Common myeloid progenitor, CD34-positive (primary cell): ENCODE measurements around the gene PSG6.
A peak's percentile ranks its signal among the peaks of the same experiment; 100 is the strongest.
"Not testable (repeated sequence)": the region's sequence is repeated elsewhere in the genome, so short reads cannot be mapped to it uniquely, and the experiment has no call there.

ENCODE experiments used
- CTCF ChIA-PET: fragments of 350-600 bp; sonication (Branson Sonifier 250); formaldehyde crosslinking; loops from one replicate; lab custom pipeline; 2021; ENCODE audit warnings: antibody characterized with exemption; lab: Charles Lee
- POLR2A ChIA-PET: fragments of 350-600 bp; sonication (Branson Sonifier 250); formaldehyde crosslinking; loops from one replicate; lab custom pipeline; 2021; ENCODE audit warnings: antibody characterized with exemption; lab: Charles Lee
- DNase-seq, 3 donors: peaks; one replicate each; pipeline versions ENCODE4 v3.0.0 to v3.0.0-alpha.2; 2013
- H3K27ac ChIP-seq, 2 experiments: 1 replicate in 1 of 2; 2 replicates in 1 of 2; pipeline ENCODE4 v1.7.0; 2013; ENCODE audit warnings: inconsistent platforms in 2 of 2, low read length in 2 of 2, mild to moderate bottlenecking in 2 of 2, low read depth in 1 of 2, moderate library complexity in 1 of 2; ENCODE audit not compliant: severe bottlenecking in 2 of 2, insufficient read depth in 1 of 2, poor library complexity in 1 of 2
- H3K27me3 ChIP-seq, 5 experiments: replicated peaks in 2 of 5; 1 replicate in 3 of 5; 2 replicates in 2 of 5; pipeline versions ENCODE4 v1.6.1 to v1.7.0; 2013; ENCODE audit warnings: low read length in 4 of 5, mild to moderate bottlenecking in 2 of 5, moderate library complexity in 2 of 5, inconsistent platforms in 1 of 5; ENCODE audit not compliant: insufficient read depth in 5 of 5, control insufficient read depth in 4 of 5
- H3K36me3 ChIP-seq, 4 experiments: 1 replicate in 2 of 4; 2 replicates in 2 of 4; pipeline versions ENCODE4 v1.6.1 to v1.7.0; 2013; ENCODE audit warnings: low read length in 3 of 4, control low read depth in 1 of 4, mild to moderate bottlenecking in 1 of 4; ENCODE audit not compliant: control insufficient read depth in 4 of 4, insufficient read depth in 4 of 4
- H3K4me1 ChIP-seq, 4 experiments: 1 replicate in 3 of 4; 2 replicates in 1 of 4; pipeline versions ENCODE4 v1.6.1 to v1.7.1; 2013; ENCODE audit warnings: low read length in 3 of 4, mild to moderate bottlenecking in 3 of 4, control low read depth in 1 of 4, inconsistent platforms in 1 of 4, moderate library complexity in 1 of 4; ENCODE audit not compliant: control insufficient read depth in 4 of 4, insufficient read depth in 4 of 4; ENCODE audit errors: control extremely low read depth in 1 of 4
- H3K4me3 ChIP-seq, 7 experiments: 1 replicate in 4 of 7; 2 replicates in 3 of 7; pipeline versions ENCODE4 v1.5.1 to v1.7.0; 2013; ENCODE audit warnings: mild to moderate bottlenecking in 7 of 7, low read length in 6 of 7, moderate library complexity in 6 of 7, inconsistent platforms in 2 of 7, low read depth in 2 of 7, control low read depth in 1 of 7; ENCODE audit not compliant: insufficient read depth in 4 of 7, control insufficient read depth in 1 of 7; ENCODE audit errors: extremely low read depth in 1 of 7
- H3K9me3 ChIP-seq, 5 experiments: 1 replicate in 4 of 5; 2 replicates in 1 of 5; pipeline versions ENCODE4 v1.6.1 to v1.7.1; 2013; ENCODE audit warnings: low read length in 4 of 5, mild to moderate bottlenecking in 2 of 5, inconsistent platforms in 1 of 5, low read depth in 1 of 5, moderate library complexity in 1 of 5; ENCODE audit not compliant: control insufficient read depth in 4 of 5, insufficient read depth in 2 of 5; ENCODE audit errors: control extremely low read depth in 1 of 5
- WGBS: methylation state at CpG from one replicate; pipeline ENCODE4 v1.1.5; 2013; ENCODE audit not compliant: insufficient coverage; 5-methylcytosine and 5-hydroxymethylcytosine counted together

PSG6 gene

DNA sequence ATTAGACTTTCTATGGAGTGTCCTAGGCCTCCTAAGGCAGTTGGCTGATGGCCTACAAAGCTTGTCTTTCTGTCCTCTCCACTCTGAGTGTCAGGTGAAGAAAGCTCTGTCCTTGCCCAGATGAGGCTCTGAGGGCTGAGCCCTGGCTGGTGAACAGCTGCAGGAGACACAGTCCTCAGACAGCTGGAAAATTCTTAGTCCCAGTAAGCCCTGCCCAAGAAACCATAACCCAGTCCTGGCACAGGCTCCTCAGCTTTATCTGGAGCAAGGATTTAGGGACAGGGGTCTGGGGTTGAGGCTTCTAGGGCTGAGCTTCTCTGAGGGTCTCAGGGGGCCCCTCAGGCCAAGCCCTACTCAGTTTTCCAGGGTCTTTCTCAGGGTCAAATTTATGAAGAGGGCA, 17.0 kb upstream of the PSG6 start:
- H3K27ac ChIP-seq, POLR2A ChIA-PET, H3K4me3 ChIP-seq, H3K36me3 ChIP-seq, CTCF ChIA-PET, H3K9me3 ChIP-seq, H3K27me3 ChIP-seq, H3K4me1 ChIP-seq, DNase-seq: not testable (repeated sequence)

DNA sequence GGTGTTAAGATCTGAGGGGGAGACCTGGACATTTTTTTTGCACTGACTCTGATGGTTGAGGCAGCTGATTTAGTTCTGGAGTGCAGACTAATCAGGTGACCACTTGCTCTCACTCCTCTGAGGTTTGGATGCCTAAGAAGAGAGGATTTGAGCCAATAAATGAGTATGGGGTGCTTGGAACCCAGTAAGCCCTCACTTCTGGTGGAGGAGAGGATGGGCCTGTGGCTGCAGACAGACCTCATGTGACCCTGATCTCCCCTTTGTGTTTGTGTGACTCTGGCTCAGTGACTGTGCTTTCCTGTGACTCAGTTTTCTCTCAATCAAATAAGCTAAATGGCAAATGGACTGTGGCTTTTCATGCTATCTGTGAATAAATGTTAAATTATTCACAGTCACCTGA, 16.5 kb upstream of the PSG6 start:
- POLR2A ChIA-PET, H3K9me3 ChIP-seq, DNase-seq, H3K27ac ChIP-seq, CTCF ChIA-PET, H3K4me1 ChIP-seq, H3K27me3 ChIP-seq, H3K36me3 ChIP-seq, H3K4me3 ChIP-seq: not testable (repeated sequence)

DNA sequence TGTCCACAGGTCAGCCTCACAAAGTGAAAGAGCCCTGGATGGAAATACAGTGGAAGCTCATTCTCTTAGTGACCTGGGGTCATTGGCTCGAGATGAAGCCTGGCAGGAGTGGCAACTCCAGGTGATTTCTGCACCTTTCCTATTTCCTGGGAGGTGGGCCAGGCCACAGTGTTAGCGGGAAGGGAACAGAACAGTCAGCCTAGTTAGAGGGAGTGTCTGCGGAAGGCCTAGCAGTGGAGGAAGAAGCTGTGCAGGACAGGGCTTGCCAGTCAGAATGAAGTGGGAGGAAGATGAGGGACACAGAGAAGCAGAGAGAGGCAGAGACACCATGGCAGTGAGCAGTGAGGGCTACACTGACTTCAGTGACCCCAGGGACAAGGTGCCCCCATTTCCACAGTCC, 15.7 kb upstream of the PSG6 start:
- DNase-seq, POLR2A ChIA-PET, H3K27me3 ChIP-seq, CTCF ChIA-PET, H3K4me1 ChIP-seq, H3K27ac ChIP-seq, H3K4me3 ChIP-seq, H3K9me3 ChIP-seq, H3K36me3 ChIP-seq: not testable (repeated sequence)
- WGBS, result 96% methylated on average over 3 of the region's 3 CpGs

DNA sequence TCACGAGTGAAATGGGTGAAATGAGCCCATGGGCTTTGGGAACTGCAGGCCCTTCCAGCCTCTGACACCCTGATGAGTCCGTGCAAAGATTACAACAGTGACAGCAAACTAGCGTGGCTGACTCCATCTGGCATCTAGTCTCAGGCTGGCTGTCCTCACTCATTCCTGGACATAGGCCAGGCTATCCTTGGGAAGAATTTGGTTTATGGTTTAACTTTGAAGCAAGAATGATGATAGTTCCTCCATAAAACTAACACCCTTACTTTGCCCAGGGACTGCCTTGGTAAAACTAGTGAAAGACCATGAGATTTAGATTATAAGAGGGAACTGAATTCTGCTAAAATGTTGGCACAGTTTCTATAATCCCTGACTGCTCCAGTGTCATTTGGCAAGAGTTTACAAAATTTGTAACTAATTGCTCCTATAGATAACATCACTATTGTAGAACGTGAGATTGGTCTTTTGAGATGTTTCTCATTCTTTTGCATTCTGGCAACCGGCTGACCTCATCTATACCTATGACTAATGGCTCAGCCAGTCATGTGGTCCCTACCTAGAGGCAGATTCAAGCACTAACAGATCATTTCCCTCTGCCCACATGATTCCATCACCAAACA, 14.9 kb upstream of the PSG6 start:
- H3K9me3 ChIP-seq, POLR2A ChIA-PET, H3K36me3 ChIP-seq, H3K27me3 ChIP-seq, CTCF ChIA-PET, DNase-seq, H3K27ac ChIP-seq, H3K4me3 ChIP-seq, H3K4me1 ChIP-seq: not testable (repeated sequence)
- WGBS, result 92% methylated on average over 4 of the region's 5 CpGs

DNA sequence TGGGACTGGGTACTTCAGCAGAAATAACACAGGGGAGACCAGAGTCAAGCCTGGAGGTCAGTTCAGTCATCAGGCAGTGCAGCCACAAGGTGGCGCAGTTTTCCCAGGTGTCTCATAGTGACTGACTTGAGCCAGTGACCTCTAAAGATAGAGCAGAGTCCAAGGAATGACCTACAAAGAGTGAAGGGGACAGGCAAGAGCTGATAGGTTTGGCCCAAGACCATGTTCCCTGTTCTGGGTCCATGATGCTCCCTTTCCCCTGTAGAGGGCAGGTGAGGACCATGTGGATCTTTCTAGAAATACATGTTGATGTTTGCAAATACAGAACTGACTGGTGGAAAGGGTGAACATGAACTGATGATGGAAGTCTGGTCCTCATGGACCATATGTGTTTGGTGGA, 12.5 kb upstream of the PSG6 start:
- H3K36me3 ChIP-seq, CTCF ChIA-PET, H3K27me3 ChIP-seq, H3K27ac ChIP-seq, H3K4me3 ChIP-seq, H3K9me3 ChIP-seq, POLR2A ChIA-PET, H3K4me1 ChIP-seq: not testable (repeated sequence)
- WGBS, result 40% methylated on average over 1 of the region's 1 CpG
- DNase-seq, result peak in 1 of 3 donors; percentile 0

DNA sequence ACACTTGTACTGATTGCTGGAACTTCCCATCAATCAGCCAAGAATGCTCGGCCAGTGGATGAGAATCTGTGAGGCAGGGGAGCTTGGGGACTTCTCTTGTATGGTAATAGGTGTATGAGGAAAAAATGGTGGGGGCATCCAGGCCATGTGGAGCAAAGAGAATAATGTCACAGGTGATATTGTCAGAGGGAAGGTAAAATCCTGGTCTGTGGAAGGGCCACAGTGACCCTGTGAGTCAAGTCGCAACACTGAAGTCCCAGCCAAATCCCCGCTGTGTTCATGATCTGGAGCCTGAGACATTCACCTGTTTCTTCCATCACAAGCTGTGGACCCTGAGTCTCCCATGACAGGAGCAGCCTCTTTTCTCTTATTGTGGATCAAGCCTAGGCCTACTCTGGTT, 11.2 kb upstream of the PSG6 start:
- WGBS, result 92% methylated on average over 3 of the region's 3 CpGs
- Histone ChIP-seq H3K36me3 (no peaks in the 10 kb centered on the region), H3K9me3 (no peaks in the 10 kb centered on the region), H3K4me1 (no peaks in the 10 kb centered on the region), H3K27me3 (peaks cover 0 to 2% (median 0%) of the 10 kb centered on the region in 5 experiments), H3K27ac (no peak overlapping the region), H3K4me3 (no peak overlapping the region)
- CTCF ChIA-PET, result no interaction called here
- DNase-seq, result no peak
- POLR2A ChIA-PET, result no interaction called here

DNA sequence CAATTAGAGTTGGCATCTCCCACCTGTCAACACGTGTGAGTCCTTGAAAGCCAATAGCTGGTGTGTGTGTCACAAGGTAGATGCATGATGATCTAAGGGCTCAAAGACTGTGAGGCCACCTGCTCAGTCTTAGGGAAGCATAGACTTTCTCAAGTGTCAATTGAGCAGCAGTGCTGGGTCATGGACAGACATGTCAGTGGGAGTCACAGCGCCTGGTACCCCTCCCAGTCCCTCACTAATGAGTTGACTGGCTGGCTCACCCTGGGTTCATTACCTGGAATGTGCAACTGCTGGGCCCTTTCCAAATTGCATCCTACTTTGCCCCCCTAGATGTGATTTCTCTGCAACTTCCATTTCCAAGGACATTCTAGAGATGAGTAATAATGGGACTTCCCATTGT, 9.1 kb upstream of the PSG6 start:
- H3K4me1 ChIP-seq, result no peaks in the 10 kb centered on the region
- 61% methylated on average over 2 of the region's 2 CpGs for WGBS
- peaks cover 0 to 2% (median 0%) of the 10 kb centered on the region in 5 experiments for H3K27me3 ChIP-seq
- H3K9me3 ChIP-seq, result no peaks in the 10 kb centered on the region
- no peak overlapping the region for H3K4me3 ChIP-seq
- H3K27ac ChIP-seq, result no peak overlapping the region
- CTCF ChIA-PET, result no interaction called here
- POLR2A ChIA-PET, result no interaction called here
- DNase-seq, result no peak
- no peaks in the 10 kb centered on the region for H3K36me3 ChIP-seq
